NK-92 (cell line): ENCODE results near the gene COPE.
"Not testable (repeated sequence)": the region's sequence is repeated elsewhere in the genome, so short reads cannot be mapped to it uniquely, and the experiment has no call there.

ENCODE experiments used
- DNase-seq: peaks from one replicate; lab custom pipeline; 2025; ENCODE audit not compliant: unreplicated experiment; lab: John Stamatoyannopoulos, UW

Gene COPE

DNA sequence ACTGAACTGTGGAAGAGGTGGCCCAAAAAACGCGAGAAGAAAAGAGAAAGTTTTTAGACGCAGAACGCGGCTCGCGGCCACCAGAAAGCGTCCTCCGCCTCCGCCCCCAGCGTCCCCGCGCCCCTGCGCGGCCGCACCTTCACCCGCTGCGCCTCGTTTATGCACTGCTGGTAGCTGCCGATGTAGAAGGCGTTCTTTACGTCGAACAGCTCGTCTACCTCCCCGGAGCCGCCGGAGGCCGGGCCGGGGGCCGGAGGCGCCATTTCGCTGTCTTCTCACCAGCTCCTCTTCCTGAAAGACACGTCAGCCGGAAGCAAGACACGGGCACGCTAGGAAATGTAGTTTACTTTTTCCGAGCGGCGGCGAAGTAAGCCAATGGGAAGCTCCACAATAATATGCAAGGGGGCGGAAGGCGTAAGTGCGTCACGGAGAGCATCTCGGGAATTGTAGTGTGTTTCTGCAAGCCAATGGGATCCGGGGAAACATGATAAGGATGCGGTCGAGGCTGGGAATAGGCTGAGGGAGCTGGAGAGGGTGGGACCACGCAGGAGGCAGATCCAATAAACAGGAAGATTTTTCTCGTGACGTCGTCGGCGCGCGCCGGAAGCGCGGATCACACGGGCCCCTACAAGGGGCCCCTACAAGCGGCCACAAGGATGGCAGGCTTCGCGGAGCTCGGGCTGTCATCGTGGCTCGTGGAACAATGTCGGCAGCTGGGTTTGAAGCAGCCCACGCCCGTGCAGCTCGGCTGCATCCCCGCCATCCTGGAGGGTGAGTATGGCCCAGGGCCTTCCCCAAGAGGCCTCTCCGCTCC is at the start of gene COPE, which contains the start of gene DDX49:
COPE (minus strand) TSS at position 302 of the 814 bp plus-strand sequence; CDS start at position 263, 39 bp downstream.
DDX49 (plus strand) TSS at position 630 of the 814 bp plus-strand sequence; CDS start at position 657, 27 bp downstream.
- peak; percentile 94 for DNase-seq

DNA sequence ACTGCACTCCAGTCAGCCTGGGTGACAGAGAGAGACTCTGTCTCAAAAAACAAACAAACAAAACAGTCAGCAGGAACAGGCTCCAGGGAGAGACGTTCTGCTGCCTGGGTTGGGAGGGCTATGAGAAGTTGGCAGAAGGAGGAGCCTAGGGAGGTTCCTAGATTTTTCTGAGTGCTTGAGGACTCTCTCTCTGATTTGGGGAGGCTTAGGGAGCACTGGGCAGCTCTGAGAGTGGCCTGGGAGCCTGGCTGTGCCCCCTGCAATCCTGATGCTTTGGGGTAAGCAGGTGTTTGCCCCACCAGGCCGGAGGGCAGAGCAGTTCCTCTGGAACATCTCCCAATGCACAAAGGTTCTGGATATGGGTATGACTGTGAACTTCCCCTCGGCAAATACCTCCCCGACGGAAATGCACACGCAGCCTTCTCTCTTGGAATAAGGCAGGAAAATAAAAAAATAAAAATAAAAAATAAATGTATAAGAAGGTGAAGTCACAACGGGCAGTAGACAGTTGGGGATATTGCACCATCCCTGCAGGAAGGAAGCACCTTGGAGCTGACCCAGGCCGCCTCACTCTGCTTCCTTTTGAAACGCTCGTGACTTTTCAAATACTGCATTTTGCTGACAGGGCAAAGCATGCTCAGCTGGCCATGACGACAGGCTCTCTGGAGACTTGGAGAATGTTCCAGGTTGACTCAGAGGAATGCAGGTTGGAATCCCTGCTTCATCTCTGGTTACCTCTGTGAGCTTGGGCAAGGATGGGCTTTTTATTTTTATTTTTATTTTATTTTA is 48.4 kb upstream of the COPE start:
- DNase-seq: no peak

DNA sequence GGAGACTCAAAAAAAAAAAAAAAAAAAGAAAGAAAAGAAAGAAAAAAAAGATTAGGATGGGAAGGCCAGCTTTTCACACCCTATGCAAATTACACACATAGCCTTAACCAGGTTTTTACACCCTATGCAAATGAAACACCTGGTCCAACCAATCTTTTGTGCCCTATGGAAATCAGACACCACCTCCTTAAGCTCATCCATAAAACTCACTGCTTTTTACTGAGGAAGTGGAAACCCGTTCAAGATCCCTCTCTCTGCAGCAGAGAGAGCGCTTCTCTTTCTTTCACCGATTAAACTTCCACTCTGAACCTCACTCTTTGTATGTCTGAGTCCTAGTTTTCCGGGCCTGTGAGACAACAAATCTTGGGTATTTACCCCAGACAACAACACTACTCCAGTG is 47.1 kb upstream of the COPE start:
- DNase-seq: no peak

DNA sequence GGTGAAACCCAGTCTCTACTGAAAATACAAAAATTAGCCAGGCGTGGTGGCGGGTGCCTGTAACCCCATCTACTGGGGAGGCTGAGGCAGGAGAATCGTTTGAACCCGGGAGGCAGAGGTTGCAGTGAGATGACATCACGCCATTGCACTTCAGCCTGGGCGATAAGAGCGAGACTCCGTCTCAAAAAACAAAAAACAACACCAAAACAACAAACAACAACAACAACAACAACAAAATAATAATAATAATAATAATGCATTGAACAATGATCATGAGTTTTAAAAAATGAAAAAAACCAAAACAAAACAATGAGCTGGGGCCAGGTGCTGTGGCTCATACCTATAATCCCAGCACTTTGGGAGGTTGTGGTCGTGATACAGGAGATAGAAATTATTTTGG is 44.9 kb upstream of the COPE start:
- DNase-seq: no peak

DNA sequence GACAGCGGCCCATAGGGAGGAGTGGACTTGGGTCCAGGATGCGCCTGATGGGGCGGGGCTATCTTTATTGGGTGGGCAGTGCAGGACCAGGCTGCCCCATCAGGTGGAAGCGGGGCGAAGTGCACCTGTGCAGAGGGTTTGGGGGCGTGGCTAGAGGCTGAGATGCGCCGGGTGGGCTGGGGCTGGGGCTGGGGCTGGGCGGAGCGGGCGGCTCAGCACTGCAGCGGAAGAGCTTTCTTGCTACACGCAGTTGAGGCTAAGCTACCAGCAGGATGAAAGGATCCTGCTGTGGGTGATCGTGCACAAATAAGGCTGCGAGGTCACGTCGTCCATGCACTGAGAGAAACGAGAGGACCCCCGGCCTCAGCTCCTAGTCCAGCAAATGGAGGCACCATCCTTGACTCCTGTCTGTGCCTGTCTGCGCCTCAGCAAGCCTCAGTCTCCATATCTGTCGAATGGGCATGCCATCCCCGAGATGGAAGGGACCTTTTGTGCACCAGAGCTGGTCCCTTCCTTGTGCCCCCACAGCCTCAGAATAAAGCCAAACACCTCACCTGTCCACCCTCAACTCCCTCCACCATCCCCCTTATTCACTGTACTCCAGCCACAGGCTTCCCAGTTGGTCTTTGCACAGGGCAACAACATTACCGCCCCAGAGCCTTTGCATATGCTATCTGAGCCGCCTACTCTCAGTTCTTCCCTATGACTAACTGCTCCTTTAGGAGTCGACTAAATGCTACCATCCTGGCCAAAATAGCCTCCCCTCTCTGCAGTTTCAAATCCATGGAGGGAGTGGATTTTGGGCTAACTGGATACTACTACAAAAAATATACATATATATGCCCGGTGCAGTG is 42.8 kb upstream of the COPE start:
- no peak for DNase-seq

DNA sequence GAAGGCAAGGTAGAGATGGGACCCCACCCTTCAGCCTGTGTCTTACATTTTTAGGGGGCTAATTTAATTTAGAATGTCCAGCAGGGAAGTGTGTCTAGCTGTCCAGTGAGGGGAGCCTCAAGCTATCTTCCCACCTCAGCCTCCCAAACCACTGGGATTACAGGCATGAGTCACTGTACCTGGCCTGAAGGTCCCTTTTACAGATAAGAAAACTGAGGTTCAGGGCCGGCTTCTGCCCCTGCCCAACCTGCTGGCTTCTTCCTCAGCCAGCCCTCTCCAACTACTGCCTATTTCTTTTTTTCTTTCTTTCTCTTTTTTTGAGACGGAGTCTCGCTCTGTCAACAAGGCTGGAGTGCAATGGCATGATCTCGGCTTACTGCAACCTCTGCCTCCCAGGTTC is 41.2 kb upstream of the COPE start:
- DNase-seq: no peak

DNA sequence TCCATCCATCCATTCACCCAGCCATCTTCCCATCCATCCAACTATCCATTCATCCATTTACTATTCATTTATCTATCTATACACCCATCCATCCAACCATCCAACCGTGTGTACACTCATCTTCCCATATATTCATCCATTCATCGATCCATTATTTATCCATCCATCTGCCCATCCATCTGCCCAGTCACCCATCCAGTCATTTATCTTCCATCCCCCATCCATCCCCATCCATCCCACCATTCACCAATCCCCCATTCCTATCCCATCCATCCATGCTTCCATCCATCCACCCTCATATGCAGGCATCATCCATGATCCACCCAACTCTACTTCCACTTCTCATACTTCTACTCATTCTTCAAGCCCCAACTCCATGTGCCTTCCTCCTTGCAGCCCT is 35.9 kb upstream of the COPE start:
- no peak for DNase-seq

DNA sequence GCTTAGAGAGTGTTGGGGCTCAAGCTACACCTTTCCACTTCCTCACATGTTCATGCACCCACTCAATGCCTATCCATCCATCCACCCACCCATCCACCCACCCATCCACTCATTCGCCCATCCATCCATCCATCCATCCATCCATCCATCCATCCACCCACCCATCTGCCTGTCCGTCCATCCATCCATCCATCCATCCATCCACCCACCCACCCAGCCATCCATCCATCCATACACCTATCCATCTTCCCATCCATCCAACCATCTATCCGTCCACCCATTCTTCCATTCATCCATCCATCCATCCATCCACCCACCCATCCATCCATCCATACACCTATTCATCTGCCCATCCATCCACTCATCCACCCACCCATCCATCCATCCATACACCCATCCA is 34.9 kb upstream of the COPE start:
- DNase-seq: no peak

DNA sequence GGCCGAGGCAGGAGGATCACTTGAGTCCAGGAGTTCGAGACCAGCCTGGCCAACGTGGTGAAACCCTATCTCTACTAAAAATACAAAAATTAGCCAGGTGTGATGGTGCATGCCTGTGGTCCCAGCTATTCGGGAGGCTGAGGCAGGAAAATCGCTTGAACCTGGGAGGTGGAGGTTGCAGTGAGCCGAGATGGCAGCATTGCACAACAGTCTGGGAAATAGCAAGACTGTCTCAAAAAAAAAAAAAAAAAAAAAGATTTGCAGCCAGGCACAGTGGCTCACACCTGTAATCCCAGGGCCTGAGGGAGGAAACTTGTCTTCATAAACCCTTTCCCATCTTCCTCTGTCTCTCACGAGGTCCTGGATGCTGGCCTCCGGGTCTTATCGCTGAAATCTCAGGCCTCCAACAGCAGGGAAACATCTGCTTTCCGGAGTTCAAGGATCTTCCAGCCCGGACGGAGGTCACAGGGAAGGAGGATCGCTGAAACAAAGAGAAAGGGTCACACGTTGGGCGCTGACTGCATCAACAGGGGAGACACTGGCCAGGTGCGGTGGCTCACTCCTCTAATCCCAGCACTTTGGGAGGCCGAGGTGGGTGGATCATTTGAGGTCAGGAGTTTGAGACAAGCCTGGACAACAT is 33.3 kb upstream of the COPE start:
- DNase-seq: not testable (repeated sequence)

DNA sequence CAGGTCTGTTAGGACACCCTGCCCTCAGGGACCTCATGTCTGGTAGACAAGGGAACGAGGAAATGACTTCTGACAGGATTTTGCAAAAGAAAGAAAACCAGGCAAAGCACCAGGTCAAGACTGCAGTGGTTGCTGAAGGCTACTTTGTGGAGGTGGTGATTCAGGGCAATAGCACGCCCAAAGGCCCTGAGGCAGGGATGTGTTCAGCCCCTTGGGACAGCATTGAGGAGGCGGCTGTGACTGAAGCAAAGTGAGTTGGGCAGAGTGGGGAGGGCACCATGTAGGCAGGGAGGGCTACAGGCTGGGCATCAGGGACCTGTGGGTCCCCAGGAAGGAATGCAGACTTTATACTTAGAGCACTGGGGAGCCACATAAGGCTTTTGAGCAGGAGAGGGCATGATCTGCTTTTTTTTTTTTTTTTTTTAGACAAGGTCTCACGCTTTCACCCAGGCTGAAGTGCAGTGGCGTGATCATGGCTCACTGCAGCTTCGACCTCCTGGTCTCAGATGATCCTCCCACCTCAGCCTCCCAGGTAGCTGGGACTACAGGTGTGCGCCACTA is 32.6 kb upstream of the COPE start:
- DNase-seq: no peak

DNA sequence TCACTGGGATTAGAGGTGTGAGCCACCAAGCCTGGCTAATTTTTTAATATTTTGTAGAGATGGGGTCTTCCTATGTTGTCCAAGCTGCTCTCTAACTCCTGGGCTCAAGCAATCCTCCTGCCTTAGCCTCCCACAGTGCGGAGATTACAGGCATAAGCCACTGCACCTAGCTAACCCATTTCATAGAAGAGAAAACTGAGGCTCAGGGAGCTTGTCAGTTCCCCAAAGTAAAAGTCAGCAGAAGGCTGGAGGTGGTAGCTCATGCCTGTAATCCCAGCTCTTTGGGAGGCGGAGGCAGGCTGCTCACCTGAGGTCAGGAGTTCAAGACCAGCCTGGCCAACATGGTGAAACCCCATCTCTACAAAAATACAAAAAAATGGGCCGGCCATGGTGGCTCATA is 30.7 kb upstream of the COPE start:
- DNase-seq: no peak

DNA sequence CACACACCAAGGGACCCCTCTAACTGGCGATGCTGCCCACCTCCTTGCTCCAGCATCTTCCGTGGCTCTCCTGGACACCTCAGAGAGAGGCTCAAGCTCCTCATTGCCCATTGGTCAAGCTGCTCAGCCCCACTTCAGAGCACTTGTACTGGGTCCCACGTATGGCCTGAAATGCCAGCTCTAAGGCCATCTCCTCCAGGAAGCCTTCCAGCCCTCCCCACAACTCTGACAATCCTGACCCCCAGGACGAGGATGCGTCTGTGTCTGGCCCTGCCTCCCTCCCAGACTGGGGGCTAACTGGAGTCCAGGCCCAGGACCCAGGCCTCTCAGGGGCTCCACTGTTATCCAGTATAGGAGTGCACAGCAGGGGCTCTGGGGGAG is 29.8 kb upstream of the COPE start:
- no peak for DNase-seq

DNA sequence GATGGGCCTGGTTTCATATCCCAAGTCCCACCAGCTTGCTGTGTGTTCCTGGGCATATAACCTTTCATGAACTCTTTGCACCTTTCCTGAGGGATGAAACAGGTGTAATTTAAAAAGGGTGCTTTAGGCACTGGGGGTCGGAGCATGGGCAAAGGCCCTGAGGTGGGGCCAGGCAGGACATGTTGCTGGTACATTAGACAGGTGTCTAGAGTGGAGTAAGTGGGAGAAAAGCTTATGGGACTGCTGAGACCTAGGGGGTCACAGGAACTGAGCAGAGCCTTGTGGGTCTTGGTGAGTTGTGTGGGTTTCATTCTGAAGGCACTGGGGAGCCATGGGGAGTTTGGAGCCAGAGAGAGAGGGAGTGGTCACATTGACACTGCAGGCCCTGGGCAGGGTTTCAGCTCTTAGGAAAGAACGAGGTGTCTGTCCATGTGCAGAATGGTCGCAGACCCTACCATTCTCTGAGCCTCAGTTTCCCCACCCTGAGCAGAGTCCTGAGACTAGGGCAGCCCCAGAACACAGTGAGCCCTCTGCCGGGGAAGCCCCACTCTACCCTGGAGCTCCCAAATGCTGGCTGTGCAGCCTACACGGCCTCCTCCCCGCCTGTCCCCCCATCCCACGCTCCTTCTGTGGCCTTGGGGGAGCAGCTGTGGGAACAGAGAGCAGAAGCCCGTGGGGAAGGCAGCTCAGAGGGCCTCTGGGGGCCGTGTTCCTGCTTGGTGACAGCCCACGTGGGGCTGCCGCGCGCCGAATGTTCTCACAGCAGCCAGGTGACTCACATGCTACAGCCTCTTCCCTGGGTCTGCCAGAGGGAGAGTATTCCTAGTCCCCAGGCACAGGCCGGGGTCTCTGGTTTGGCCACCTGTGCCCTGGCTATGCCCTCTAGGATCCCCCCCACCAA is 29.1 kb upstream of the COPE start:
- no peak for DNase-seq

DNA sequence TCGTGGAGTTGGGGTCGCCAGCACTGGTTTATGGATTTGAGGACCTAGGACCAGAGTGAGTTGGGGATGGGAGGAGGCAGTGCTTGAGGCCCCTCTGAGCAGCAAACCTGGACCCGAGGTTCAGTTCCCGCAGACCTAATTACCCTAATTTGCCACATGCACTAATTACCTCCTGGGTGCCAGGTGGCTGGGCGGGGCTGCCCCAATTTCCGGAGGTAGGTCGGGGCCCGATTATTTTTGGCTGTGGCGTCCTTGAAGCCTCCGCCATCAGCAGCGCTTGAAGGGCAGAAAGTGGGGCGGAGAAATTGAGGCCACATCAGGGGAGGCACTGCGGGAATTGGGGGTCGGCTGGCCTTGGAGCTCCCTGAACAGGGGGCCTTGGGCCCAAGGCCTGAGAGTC is 27.7 kb upstream of the COPE start:
- no peak for DNase-seq

DNA sequence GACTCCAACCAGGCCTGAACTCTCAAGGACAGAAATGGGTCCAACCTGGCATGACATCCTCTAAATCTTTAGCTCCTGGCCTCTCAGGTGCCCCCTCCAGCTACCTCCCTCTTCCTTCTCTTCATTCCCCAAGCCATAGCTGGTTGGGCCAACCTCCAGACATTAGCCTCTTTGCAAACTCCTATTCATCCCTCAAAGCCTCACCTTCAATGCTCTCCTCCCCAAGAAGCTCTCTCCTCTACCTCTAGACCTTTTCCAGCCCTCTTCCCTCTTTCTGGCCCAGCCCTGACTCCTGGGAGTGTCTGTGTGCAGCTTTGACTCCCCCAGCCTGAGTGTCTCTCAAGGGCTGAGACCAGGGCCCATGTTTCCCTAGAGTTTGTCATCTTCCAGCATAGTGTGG is 27.1 kb upstream of the COPE start:
- no peak for DNase-seq

DNA sequence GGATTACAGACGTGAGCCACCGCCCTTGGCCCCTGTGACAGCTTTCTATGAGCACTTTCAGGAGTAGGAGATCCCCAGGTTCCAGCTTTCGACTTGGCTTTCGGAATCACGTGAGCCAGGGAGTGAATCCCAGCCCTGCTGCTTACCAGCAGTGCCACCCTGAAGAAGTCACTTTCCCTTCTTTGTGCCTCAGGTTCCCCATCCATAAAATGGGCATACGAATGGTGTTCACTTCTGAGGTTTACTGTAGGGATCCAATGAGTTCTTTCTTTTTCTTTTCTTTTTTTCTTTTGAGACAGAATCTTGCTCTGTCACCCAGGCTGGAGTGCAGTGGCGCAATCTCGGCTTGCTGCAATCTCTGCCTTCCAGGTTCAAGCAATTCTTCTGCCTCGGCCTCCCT is 26.1 kb upstream of the COPE start:
- DNase-seq: no peak

DNA sequence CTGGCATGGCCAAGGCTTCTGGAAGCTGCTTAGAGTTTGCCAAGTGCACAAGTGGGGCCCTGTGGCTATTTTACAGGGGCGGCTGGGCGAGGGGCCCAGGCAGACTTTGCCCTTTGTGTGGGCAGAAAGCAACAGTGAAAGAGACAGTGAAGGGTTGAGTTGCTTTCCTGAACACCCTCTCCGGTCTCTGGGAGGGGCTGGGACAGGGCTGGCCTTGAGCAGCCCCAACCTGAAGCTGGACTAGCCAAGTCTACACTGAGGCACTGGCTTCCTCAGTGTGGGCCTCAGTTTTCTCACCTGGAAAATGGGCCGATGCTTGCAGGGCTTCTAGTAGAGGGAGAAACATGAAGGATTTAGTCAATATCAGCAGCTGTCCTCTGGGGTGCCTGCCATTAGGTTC is 24.3 kb upstream of the COPE start:
- DNase-seq: no peak

DNA sequence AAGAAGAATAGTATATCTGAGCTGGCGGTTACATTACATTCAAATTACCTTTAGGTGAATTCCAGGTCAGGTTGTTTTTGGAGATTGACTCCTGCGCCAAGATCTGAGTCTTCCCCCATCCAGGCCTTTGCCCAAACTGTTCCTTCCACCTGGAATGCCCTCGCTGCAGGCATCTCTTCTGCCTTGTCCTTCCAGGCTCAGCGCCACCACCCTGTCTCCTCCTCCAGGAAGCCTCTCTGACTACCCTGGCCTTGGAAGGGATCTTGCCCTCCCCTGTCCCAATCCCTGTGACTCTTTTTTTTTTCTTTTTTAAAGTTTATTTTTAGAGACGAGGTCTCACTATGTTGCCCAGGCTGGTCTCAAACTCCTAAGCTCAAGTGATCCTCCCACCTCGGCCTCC is 23.5 kb upstream of the COPE start:
- no peak for DNase-seq

DNA sequence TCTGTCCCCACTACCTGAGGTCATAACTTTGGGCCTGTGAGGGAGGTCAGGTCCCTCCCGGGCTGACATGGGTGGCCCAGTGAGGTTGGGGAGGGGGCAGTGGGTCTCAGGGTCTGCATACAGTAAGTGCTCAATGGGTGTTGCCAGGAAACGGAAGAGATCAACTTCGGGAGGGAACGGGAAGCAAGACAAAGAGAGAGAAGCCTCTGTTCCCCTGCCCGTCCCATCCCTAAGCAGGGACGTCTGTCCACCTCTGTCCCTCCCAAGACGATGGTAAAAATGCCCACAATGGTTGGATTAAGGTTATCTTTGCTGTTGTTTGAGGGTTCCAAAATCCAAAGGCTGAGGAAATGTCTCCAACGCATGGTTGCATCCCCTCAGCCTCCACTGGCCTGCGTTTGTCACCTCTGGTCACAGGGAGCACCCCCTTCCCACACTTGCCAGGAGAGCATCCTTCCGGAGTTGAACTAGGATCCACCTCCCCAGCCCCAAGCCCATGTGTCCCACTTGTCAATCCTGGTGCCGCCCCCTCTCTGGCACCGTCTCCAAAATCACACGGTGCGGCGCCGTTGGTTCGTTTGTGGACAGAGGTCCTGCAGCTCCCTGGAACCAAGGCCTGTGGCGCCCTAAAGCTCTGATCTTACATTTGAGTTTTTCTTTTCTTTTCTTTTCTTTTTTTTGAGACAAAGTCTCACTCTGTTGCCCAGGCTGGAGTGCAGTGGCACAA is 22.6 kb upstream of the COPE start:
- no peak for DNase-seq
